ENCODE results near the gene ERI3.

DNA sequence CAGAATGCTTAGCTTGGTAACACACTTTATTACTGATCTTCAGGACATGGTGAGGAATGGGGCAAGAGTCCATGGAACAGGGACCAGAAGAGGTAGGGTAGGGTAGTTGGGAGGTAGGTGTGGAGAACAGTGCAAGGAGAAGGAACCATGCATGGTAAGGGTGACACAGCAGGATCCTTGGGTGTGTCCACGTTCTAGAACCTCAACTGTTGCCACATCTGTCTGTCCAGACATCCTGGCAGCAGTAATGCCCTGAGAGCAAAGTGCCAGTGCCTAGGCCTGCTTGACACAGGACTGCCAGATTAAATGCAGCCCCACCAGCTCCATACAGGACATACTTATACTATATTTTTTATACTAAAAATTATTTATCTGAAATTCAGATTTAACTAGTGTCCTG is 127.8 kb downstream of the ERI3 start:
- TF ChIP-seq, protein P1, sequence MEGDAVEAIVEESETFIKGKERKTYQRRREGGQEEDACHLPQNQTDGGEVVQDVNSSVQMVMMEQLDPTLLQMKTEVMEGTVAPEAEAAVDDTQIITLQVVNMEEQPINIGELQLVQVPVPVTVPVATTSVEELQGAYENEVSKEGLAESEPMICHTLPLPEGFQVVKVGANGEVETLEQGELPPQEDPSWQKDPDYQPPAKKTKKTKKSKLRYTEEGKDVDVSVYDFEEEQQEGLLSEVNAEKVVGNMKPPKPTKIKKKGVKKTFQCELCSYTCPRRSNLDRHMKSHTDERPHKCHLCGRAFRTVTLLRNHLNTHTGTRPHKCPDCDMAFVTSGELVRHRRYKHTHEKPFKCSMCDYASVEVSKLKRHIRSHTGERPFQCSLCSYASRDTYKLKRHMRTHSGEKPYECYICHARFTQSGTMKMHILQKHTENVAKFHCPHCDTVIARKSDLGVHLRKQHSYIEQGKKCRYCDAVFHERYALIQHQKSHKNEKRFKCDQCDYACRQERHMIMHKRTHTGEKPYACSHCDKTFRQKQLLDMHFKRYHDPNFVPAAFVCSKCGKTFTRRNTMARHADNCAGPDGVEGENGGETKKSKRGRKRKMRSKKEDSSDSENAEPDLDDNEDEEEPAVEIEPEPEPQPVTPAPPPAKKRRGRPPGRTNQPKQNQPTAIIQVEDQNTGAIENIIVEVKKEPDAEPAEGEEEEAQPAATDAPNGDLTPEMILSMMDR (IDR thresholded peaks at IDR 0.05) = no peak
- no peak for TF ChIP-seq POLR2A (IDR thresholded peaks at IDR 0.05)
